Neural crest cell (in vitro differentiated cells): ENCODE measurements around the gene GRK5. TPM values are rescaled to one million over a fixed set of nuclear protein-coding genes. Genes with fewer than 3 reads are reported as not detected.

Experiments used
- DNase-seq: peaks from one replicate; pipeline ENCODE4 v3.0.0; 2021; ENCODE audit warnings: low read depth, mixed read lengths, low spot score
- H3K27ac Mint-ChIP-seq: one replicate; pipeline ENCODE4 v1.8.0; 2021; ENCODE audit warnings: mild to moderate bottlenecking, mixed read lengths; ENCODE audit not compliant: unreplicated experiment
- H3K27me3 Mint-ChIP-seq: 2 replicates; pipeline ENCODE4 v1.8.0; 2021; ENCODE audit warnings: low read depth, mild to moderate bottlenecking, mixed read lengths
- H3K36me3 Mint-ChIP-seq: 2 replicates; pipeline ENCODE4 v1.8.0; 2021; ENCODE audit warnings: low read depth, mild to moderate bottlenecking, mixed read lengths
- H3K4me1 Mint-ChIP-seq: 2 replicates; pipeline ENCODE4 v1.8.0; 2021; ENCODE audit warnings: mixed read lengths
- H3K4me3 Mint-ChIP-seq: one replicate; pipeline ENCODE4 v1.8.0; 2021; ENCODE audit warnings: mild to moderate bottlenecking, mixed read lengths
- H3K9me3 Mint-ChIP-seq: 2 replicates; pipeline ENCODE4 v1.8.0; 2021; ENCODE audit warnings: mixed read lengths
- total RNA-seq: library from RNA; stranded (reverse); gene quantifications from 2 replicates; pipeline ENCODE4 v1.2.1, GENCODE V29; 2021
- TF ChIP-seq, protein P1 (sequence below): fragments of 200-600 bp; sonication (generic); conservative IDR thresholded peaks from 2 replicates; pipeline ENCODE4 v1.5.0; 2021; ENCODE audit warnings: antibody characterized with exemption, mild to moderate bottlenecking

Gene GRK5
- total RNA-seq, 1 donor from 2014 or later = 13.5 TPM

DNA sequence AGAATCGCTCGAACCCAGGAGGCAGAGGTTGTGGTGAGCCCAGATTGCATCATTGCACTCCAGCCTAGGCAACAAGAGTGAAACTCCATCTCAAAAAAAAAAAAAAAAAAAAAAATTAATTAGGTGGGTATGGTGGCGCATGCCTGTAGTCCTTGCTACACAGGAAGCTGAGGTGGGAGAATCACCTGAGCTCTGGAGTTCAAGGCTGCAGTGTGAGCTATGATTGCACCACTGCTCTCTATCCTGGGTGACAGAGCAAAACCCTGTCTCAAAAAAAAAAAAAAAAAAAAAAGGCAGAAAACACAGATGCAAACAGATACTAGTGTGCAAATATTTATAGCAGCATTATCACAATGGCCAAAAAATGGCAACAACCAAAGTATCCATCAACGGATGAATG, 200.7 kb downstream of the GRK5 start:
- Mint-ChIP-seq H3K27me3 (no peaks in the 10 kb centered on the region), H3K36me3 (no peaks in the 10 kb centered on the region), H3K4me3 (no peak overlapping the region), H3K27ac (no peak overlapping the region), H3K9me3 (no peaks in the 10 kb centered on the region), H3K4me1 (peaks cover 64% of the 10 kb centered on the region)
- TF ChIP-seq, protein P1, sequence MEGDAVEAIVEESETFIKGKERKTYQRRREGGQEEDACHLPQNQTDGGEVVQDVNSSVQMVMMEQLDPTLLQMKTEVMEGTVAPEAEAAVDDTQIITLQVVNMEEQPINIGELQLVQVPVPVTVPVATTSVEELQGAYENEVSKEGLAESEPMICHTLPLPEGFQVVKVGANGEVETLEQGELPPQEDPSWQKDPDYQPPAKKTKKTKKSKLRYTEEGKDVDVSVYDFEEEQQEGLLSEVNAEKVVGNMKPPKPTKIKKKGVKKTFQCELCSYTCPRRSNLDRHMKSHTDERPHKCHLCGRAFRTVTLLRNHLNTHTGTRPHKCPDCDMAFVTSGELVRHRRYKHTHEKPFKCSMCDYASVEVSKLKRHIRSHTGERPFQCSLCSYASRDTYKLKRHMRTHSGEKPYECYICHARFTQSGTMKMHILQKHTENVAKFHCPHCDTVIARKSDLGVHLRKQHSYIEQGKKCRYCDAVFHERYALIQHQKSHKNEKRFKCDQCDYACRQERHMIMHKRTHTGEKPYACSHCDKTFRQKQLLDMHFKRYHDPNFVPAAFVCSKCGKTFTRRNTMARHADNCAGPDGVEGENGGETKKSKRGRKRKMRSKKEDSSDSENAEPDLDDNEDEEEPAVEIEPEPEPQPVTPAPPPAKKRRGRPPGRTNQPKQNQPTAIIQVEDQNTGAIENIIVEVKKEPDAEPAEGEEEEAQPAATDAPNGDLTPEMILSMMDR = no peak
- no peak for DNase-seq

DNA sequence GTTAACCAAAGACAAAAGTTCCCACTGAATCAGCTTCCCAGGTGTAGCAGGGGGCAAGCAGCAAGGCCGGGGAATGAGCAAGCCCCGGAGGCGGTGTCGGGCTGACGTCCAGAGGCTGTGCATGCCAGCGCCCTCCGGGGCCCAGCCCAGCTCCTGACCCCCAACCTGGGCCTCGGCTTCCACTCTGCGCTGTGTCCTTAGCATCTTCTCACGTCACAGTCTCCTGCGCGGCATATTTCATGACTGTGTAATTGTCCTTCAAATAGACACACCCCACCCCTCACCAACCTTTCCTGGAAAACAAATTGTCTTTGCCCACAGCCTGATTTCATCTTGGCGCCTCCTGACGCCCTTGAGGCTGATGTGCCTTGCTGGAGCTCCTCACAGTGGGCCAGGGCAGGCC, 201.6 kb downstream of the GRK5 start:
- TF ChIP-seq, protein P1 = no peak
- H3K9me3 Mint-ChIP-seq = no peaks in the 10 kb centered on the region
- no peaks in the 10 kb centered on the region for H3K36me3 Mint-ChIP-seq
- peaks cover 73% of the 10 kb centered on the region for H3K4me1 Mint-ChIP-seq
- no peak for DNase-seq
- no peak overlapping the region for H3K27ac Mint-ChIP-seq
- no peak overlapping the region for H3K4me3 Mint-ChIP-seq
- no peaks in the 10 kb centered on the region for H3K27me3 Mint-ChIP-seq

GRCh38 chr10:119409385-119409784, 202.0 kb downstream of the GRK5 start:
- H3K27me3 Mint-ChIP-seq = no peaks in the 10 kb centered on the region
- H3K36me3 Mint-ChIP-seq = no peaks in the 10 kb centered on the region
- H3K9me3 Mint-ChIP-seq = no peaks in the 10 kb centered on the region
- no peak overlapping the region for H3K27ac Mint-ChIP-seq
- DNase-seq = no peak
- H3K4me1 Mint-ChIP-seq = peaks cover 76% of the 10 kb centered on the region
- TF ChIP-seq, protein P1 = no peak
- H3K4me3 Mint-ChIP-seq = no peak overlapping the region

DNA sequence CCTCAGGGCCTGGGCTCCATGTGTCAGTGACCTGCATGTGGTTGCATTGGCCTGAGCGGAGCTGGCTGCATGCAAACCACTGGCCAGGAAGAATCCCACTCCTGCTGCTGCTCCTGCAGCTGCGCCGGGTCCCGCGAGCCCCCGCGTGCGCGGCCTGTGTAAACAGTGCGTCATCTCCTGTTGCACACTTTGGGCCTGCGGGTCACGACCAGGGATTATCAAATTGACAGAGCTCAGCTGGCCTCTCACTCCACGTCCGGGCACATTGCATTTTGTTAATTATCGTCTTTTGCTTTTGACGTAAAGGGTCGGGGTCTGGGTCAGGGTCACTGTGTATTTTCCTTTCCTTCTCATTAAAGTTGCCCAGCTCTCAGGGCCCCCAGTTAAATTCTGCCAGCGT, 202.5 kb downstream of the GRK5 start:
- H3K4me1 Mint-ChIP-seq = peaks cover 74% of the 10 kb centered on the region
- H3K4me3 Mint-ChIP-seq = peak overlapping the region; percentile 63
- H3K9me3 Mint-ChIP-seq = no peaks in the 10 kb centered on the region
- DNase-seq = peak; percentile 47
- TF ChIP-seq, protein P1 = no peak
- H3K27ac Mint-ChIP-seq = peak overlapping the region; percentile 89
- no peaks in the 10 kb centered on the region for H3K27me3 Mint-ChIP-seq
- no peaks in the 10 kb centered on the region for H3K36me3 Mint-ChIP-seq

GRCh38 chr10:119410361-119411116, 203.2 kb downstream of the GRK5 start:
- H3K4me1 Mint-ChIP-seq = peaks cover 73% of the 10 kb centered on the region
- no peak for DNase-seq
- peak overlapping the region; percentile 89 for H3K27ac Mint-ChIP-seq
- no peaks in the 10 kb centered on the region for H3K27me3 Mint-ChIP-seq
- H3K9me3 Mint-ChIP-seq = no peaks in the 10 kb centered on the region
- no peaks in the 10 kb centered on the region for H3K36me3 Mint-ChIP-seq
- peak overlapping the region; percentile 63 for H3K4me3 Mint-ChIP-seq
- TF ChIP-seq, protein P1 = no peak
